GM20000 (cell line): Measurements from ENCODE around the gene LCE1C.

Experiments used
- DNase-seq: peaks from one replicate; pipeline ENCODE4 v3.0.0; 2012; ENCODE audit warnings: low spot score
- TF ChIP-seq, protein P1 (sequence below): IDR thresholded peaks from 2 replicates; pipeline ENCODE4 v1.5.1; 2012; ENCODE audit warnings: mild to moderate bottlenecking, control low read depth; ENCODE audit errors: extremely low read depth, missing control alignments

Gene LCE1C

DNA sequence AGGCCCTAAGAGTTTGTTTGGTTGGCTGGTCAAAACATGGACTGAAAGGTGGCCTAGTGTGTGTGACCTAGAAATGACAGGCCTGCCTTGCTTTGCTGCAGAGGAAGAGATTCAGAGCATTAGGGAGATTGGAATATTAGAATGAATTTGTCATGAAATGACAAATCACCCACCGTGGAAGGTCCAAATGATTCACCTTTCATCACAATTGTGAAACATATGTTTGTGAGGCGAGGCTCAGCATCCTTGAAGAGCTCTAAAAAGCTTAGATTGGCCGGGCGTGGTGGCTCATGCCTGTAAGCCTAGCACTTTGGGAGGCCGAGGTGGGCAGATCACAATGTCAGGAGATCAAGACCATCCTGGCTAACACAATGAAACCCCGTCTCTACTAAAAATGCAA is 10.9 kb upstream of the LCE1C start:
- TF ChIP-seq, protein P1, sequence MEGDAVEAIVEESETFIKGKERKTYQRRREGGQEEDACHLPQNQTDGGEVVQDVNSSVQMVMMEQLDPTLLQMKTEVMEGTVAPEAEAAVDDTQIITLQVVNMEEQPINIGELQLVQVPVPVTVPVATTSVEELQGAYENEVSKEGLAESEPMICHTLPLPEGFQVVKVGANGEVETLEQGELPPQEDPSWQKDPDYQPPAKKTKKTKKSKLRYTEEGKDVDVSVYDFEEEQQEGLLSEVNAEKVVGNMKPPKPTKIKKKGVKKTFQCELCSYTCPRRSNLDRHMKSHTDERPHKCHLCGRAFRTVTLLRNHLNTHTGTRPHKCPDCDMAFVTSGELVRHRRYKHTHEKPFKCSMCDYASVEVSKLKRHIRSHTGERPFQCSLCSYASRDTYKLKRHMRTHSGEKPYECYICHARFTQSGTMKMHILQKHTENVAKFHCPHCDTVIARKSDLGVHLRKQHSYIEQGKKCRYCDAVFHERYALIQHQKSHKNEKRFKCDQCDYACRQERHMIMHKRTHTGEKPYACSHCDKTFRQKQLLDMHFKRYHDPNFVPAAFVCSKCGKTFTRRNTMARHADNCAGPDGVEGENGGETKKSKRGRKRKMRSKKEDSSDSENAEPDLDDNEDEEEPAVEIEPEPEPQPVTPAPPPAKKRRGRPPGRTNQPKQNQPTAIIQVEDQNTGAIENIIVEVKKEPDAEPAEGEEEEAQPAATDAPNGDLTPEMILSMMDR: no peak
- no peak for DNase-seq

DNA sequence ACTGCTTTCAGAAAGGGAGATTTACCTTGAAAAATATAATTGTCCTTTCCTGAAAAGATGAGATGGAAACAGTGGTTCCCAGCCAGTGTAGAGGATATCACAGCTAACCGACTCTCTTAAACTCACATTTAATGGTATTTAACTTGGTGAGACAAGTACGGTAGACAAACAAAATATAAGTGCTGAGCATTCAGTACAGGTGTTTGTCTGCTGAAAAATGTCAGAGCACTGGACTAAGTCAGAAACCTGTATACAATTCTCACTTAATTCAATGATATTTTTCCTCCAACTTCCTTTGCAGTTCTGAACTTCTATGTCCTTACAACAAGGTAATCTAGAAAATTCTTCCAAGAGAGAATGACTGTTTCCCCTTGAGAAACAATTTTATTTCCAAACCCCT is 5.2 kb upstream of the LCE1C start, which contains the start of gene LCE1B:
TSS of gene LCE1B (plus strand) at position 301 of the 400 bp plus-strand sequence. CDS start 476 bp downstream, outside the sequence.
- TF ChIP-seq, protein P1: no peak
- DNase-seq: no peak

- DNase-seq: no peak
- TF ChIP-seq, protein P1: no peak
These were observed 4.6 kb upstream of the LCE1C start for GRCh38 chr1:152811050-152811449.

DNA sequence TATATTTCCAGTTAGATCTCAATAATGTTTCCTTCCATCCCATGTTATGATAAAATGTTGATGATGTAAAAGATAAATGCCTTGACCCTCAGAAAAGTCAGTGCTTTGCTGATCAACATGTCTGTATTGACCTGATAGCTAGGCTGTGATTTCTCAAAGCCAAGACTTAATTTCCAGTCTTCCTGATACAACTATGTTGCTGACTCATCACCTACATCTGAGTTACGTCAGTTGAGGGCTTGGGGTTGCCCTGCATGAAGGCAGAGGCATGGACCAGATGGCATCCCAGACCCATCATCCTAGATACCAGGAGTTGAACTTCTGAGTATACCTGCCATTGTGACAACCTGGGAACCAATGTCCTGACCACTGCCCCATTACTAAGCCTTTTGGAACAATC is 5.1 kb downstream of the LCE1C start:
- DNase-seq: no peak
- TF ChIP-seq, protein P1: no peak

GRCh38 chr1:152796421-152796820 is 10.0 kb downstream of the LCE1C start, which contains the start of gene LCE1D:
TSS of gene LCE1D (plus strand) at chr1:152796721. CDS start at chr1:152797795, 1,074 bp downstream.
- TF ChIP-seq, protein P1: no peak

GRCh38 chr1:152795686-152796085 is 10.8 kb downstream of the LCE1C start:
- no peak for DNase-seq

More at GRCh38 chr1:152796421-152796820, 10.0 kb downstream of the LCE1C start, which contains the start of gene LCE1D:
- DNase-seq: no peak

GRCh38 chr1:152786077-152786476 is 20.4 kb downstream of the LCE1C start, which contains the start of gene LCE1E:
TSS of gene LCE1E (plus strand) at chr1:152786257. CDS start at chr1:152787300, 1,043 bp downstream.
- TF ChIP-seq, protein P1: no peak
- DNase-seq: no peak

More at GRCh38 chr1:152795686-152796085, 10.8 kb downstream of the LCE1C start:
- TF ChIP-seq, protein P1: no peak
